HepG2 (cell line): ENCODE measurements around the gene CYB5D1. TPM values are rescaled to one million over a fixed set of nuclear protein-coding genes. Genes with fewer than 3 reads are reported as not detected.
A peak's percentile ranks its signal among the peaks of the same experiment; 100 is the strongest.

Source experiments
- BCL6 ChIP-seq: IDR thresholded peaks from 2 replicates; pipeline ENCODE4 v1.6.1; 2016; ENCODE audit warnings: missing genetic modification reagents, missing compliant biosample characterization
- CREBL2 ChIP-seq: sonication (generic); formaldehyde crosslinking; IDR thresholded peaks from 2 replicates; pipeline ENCODE4 v1.8.1; 2023; ENCODE audit warnings: missing genetic modification reagents, mild to moderate bottlenecking, borderline replicate concordance
- GTF2F1 ChIP-seq: fragments of 150-350 bp; IDR thresholded peaks from 2 replicates; pipeline ENCODE4 v1.6.1; 2014; ENCODE audit warnings: low read length
- ISL2 ChIP-seq: sonication (generic); formaldehyde crosslinking; IDR thresholded peaks from 2 replicates; pipeline ENCODE4 v1.5.0; 2020; ENCODE audit warnings: missing genetic modification reagents
- KLF15 ChIP-seq: sonication (generic); formaldehyde crosslinking; IDR thresholded peaks from 2 replicates; pipeline ENCODE4 v1.8.1; 2023; ENCODE audit warnings: borderline replicate concordance, mild to moderate bottlenecking, inconsistent platforms, missing genetic modification reagents, mixed read lengths
- MEIS2 ChIP-seq: sonication (generic); formaldehyde crosslinking; IDR thresholded peaks from 2 replicates; pipeline ENCODE4 v1.9.0; 2021; ENCODE audit warnings: mild to moderate bottlenecking, missing genetic modification reagents
- PHF5A ChIP-seq: IDR thresholded peaks from one replicate; pipeline ENCODE4 v1.6.1; 2018; ENCODE audit warnings: low read depth, missing genetic modification reagents; ENCODE audit not compliant: unreplicated experiment
- POLR2AphosphoS5 ChIP-seq: IDR thresholded peaks from 2 replicates; pipeline ENCODE4 v1.6.1; 2012; ENCODE audit warnings: low read depth, low read length
- RARA ChIP-seq: IDR thresholded peaks from 2 replicates; pipeline ENCODE4 v1.6.1; 2016; ENCODE audit warnings: missing genetic modification reagents, missing compliant biosample characterization
- REST ChIP-seq, 2 experiments: IDR thresholded peaks; 2 replicates each; pipeline ENCODE4 v1.6.1; 2011 to 2012; ENCODE audit warnings: low read length in 2 of 2, borderline replicate concordance in 1 of 2, low read depth in 1 of 2, mild to moderate bottlenecking in 1 of 2, moderate library complexity in 1 of 2
- ZBED4 ChIP-seq: sonication (generic); formaldehyde crosslinking; IDR thresholded peaks from 2 replicates; pipeline ENCODE4 v1.4.0; 2020; ENCODE audit warnings: missing genetic modification reagents, borderline replicate concordance
- ZEB1 ChIP-seq: IDR thresholded peaks from 2 replicates; pipeline ENCODE4 v1.6.1; 2012; ENCODE audit warnings: mild to moderate bottlenecking, low read depth, inconsistent platforms; ENCODE audit not compliant: insufficient replicate concordance
- ZFP62 ChIP-seq: sonication (generic); formaldehyde crosslinking; IDR thresholded peaks from 2 replicates; pipeline ENCODE4 v1.4.0; 2020; ENCODE audit warnings: missing genetic modification reagents
- ZNF451 ChIP-seq: sonication (generic); formaldehyde crosslinking; IDR thresholded peaks from 2 replicates; pipeline ENCODE4 v1.5.0; 2020; ENCODE audit warnings: mild to moderate bottlenecking, missing genetic modification reagents
- ZNF609 ChIP-seq: sonication (generic); formaldehyde crosslinking; IDR thresholded peaks from 2 replicates; pipeline ENCODE4 v1.4.0; 2020; ENCODE audit warnings: mild to moderate bottlenecking, missing genetic modification reagents, borderline replicate concordance
- ZNF782 ChIP-seq: sonication (generic); formaldehyde crosslinking; IDR thresholded peaks from 2 replicates; pipeline ENCODE4 v1.4.0; 2020; ENCODE audit warnings: missing genetic modification reagents, mild to moderate bottlenecking, borderline replicate concordance
- polyA plus RNA-seq, 8 experiments: library from polyadenylated mRNA; depleted of rRNA in 3 of 8; stranded (reverse) in 7 of 8; unstranded in 1 of 8; fragments of >200 nt; fragmentation: Illumina TruSeq in 4 of 8; extraction: Trizol in 4 of 8; gene quantifications; 2 replicates each; pipeline versions ENCODE4 v1.2.1 to v1.2.3, GENCODE V29; 2011 to 2016; ENCODE audit warnings: low read depth in 4 of 8, missing spikeins in 1 of 8, mixed read lengths in 1 of 8; ENCODE audit not compliant: insufficient read depth in 1 of 8
- total RNA-seq, 5 experiments: library from RNA; depleted of rRNA; stranded (reverse); fragments of >200 nt; fragmentation: Illumina TruSeq; extraction: Trizol; gene quantifications; 2 replicates each; pipeline ENCODE4 v1.2.3, GENCODE V29; 2016; ENCODE audit warnings: low read depth in 1 of 5

The CYB5D1 gene
- total and polyA plus RNA-seq, 2 of the 13 experiments (the other 11 are each of a cell fraction or from before 2014, with no cell fraction given), result 8.9 to 17.0 TPM

- TF ChIP-seq ZNF451 (0 out of 2 replicates have a peak, but pooled peaks have one; percentile 5), KLF15 (CRISPR knock-in tag) (no peak), BCL6 (CRISPR knock-in tag) (peak; percentile 4; the same call in 1 of the 2 replicates), ZFP62 (CRISPR knock-in tag) (no peak), CREBL2 (CRISPR knock-in tag) (no peak), ISL2 (CRISPR knock-in tag) (peak; percentile 25; the same call in 1 of the 2 replicates), ZNF782 (CRISPR knock-in tag) (peak; percentile 20; the same call in 1 of the 2 replicates), GTF2F1 (no peak), ZBED4 (CRISPR knock-in tag) (peak; percentile 64; the same call in 1 of the 2 replicates), ZEB1 (no peak), PHF5A (CRISPR knock-in tag) (peak; percentile 50), RARA (peak; percentile 1; the same call in 1 of the 2 replicates), ZNF609 (CRISPR knock-in tag) (peak; percentile 31; the same call in 1 of the 2 replicates), MEIS2 (CRISPR knock-in tag) (peak; percentile 14; the same call in 1 of the 2 replicates), REST (IDR thresholded peaks at IDR 0.05; ENCODE audit: borderline replicate concordance in 1 of 2, low read depth in 1 of 2, low read length in 2 of 2) (no peak), POLR2AphosphoS5 (peak; percentile 45; the same call in 1 of the 2 replicates)
These were observed 15.9 kb upstream of the CYB5D1 start (continued) for GRCh38 chr17:7841915-7842379.
